NCI-H524 (cell line): Measurements from ENCODE around the gene ATRN.
"Not testable (repeated sequence)": the region's sequence is repeated elsewhere in the genome, so short reads cannot be mapped to it uniquely, and the experiment has no call there.

Experiments
- DNase-seq, 2 experiments: peaks; one replicate each; lab custom pipeline; 2025; lab: John Stamatoyannopoulos, UW

The ATRN gene

DNA sequence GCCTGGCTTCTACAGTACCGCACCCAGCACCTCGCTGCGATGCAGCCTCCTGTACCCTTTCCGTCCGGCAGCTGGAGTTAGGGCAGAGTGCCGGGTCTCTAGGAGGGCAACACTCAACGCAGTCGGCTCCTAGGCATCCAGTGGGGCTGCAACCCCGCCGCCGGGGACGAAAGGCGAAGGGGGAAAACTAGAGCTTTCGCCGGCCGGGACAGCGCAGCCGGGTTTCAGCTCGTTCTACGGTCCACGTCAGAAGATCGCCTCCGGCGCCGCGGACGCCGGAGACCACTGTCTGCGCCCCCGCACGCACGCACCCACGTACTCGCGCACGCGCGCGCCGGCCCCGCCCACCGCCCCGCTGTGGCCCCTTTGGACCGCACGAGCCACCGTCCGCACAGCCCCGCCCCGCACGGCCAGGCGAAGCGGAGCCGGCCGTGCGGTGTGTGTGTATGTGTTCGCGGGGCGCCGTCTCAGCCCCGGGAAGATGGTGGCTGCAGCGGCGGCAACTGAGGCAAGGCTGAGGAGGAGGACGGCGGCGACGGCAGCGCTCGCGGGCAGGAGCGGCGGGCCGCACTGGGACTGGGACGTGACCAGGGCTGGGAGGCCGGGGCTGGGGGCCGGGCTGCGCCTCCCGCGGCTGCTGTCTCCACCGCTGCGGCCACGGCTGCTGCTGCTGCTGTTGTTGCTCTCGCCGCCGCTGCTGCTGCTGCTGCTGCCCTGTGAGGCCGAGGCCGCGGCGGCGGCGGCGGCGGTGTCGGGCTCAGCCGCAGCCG, at the start of gene ATRN:
Gene ATRN (plus strand): TSS at position 392 of the 770 bp plus-strand sequence. CDS start 90 bp downstream, at position 482.
- peak; percentile 59 to 88 for DNase-seq

DNA sequence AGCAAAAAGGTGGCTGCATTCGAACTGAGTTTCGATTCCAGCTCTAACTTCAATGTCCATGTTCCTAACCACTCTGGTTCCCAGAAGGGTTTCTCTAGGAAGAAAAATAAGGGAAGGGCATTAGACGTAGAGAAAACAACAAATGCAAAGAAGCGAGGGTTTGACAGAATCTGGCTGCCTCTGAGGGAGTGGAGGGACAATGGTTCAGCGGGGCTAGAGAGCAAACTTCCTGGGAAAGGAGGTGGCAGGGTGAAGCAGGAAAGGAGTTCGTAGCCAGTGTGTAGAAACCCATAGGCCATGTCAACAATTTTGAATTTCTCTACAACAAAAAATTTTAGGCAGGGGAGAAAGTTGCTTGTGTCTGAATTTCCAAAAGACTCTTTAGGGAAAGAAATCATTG, 48.8 kb upstream of the ATRN start:
- DNase-seq, result no peak

DNA sequence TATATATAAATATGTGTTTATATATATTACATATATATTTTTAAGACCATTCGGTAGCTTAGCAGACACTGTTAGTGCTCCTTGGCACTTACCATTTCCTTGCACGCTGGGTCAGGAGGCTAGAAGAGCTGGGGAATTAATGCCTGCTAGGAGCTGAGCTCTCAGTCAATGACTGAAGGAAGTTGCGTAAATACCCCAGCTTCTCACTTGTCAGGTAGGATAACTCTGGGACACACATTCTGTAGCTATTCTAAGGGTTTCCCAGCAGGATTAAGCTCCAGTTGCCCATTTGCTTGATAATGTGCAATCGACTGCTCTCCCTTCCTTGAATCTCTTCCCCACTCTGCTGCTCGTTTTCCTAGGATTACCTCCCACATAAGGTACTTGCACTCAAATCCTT, 47.7 kb upstream of the ATRN start:
- DNase-seq, result no peak

DNA sequence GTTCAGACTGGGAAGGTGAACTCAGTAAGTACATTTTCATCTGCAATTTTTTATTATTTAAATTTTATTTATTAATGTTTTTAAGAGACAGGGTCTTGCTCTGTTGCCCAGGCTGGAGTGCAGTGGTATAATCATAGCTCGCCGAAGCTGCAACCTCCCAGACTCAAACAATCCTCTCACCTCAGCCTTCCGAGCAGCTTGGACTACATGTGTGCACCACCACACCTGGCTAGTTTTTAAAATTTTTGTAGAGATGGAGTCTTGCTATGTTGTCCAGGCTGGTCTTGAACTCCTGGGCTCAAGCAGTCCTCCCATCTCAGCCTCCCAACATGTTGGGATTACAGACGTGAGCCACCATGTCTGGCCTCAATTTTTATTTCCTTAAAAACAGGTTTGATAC, 44.1 kb upstream of the ATRN start:
- DNase-seq, result not testable (repeated sequence)

DNA sequence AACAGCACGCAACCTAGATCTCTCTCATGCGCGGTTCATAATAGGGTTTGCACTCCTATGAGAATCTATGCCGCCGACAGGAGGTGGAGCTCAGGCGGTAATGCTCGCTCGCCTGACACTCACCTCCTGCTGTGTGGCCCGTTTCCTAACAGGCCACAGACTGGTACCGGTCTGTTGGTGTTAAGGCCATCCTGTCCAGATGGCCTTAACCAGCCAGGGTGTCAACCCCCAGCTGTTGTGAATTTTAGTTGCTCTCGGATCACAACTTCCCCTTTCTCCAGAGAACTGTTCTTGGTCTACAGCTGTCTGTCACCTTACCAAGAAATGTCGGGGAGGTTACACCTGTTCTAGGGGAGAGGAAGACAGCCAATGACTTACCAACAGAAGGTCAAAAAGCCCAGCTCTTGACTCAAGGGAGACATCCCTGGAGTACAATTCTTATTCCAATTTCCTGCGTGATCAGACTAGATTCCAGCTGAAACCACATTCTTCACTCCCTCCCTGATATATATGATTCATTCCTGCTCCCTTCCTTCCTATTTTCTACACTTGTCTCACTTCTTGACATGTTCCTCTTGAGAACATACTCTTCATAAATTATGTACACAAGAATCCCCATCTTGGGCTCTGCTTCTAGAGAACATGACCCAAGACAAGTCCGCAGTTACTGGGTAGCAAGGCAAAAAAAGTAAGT, 40.3 kb upstream of the ATRN start:
- peak; percentile 19 to 67 for DNase-seq

DNA sequence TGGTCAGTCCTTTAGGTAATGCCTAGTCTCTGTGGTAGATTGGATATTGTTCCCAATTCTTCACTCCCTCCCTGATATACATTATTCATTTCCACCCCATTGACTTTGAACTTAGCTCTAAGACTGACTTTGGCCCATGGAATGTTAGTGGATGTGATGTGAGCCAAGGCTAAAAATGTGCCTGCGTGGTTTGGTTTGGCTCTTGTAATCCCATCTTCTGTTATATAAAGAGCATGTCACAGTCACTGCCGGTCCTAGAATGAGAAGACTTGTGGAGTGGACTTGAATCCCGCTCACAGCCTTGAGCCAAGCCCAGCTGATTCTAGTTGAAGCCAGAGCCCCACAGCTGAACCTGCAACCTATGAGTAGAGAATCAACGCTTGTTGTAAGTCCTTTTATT, 39.7 kb upstream of the ATRN start:
- no peak for DNase-seq

DNA sequence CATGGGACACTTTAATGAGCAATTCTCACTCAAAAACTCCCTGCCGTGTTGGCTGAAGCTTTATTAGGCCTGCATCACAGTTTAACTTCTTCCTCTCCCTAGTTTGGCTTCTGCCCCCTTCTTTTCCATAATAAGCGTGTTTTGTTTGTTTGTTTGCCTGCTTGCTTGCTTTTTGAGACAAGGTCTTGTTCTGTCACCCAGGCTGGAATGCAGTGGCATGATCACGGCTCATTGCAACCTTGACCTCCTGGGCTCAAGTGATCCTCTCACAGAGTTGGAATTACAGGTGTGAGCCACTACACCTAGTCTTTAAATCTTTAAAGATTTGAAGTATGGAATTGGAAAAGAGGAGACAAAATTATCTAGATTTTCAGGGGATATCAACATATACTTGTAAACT, 38.0 kb upstream of the ATRN start:
- no peak for DNase-seq

DNA sequence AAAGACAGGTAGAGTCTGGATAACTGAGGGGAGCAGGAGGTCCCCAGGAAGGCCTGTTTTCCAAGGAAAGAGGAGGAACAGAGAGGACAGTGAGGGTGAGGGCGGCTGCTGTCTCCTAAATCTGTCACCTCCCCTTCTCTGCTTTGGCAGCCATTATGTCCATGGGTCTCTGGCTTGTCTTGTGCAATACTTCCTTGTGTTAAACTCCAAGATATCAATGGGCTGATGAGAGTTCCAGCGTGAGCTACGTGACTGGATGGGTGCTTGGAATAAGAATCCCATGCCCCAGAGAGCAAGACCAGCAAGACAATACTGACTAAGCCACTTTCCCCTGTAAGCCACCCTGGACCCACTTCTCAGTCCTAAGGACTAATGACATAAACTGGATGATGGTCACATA, 37.1 kb upstream of the ATRN start:
- no peak for DNase-seq

DNA sequence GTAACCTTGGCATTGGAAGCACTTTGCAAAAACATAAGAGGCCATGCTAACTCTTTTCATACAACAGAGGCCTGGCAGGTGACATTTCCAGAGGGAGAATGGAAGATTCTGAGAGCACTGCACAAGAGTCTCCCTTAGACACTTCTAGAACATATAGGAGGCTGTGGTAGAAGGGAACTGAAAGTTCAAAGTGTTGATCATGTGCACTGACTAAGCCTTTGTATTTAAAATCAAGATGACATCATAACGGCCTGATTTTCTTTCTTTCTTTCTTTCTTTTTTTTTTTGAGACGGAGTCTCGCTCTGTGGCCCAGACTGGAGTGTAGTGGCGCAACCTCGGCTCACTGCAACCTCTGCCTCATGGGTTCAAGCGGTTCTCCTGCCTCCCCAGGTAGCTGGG, 36.6 kb upstream of the ATRN start:
- no peak for DNase-seq

DNA sequence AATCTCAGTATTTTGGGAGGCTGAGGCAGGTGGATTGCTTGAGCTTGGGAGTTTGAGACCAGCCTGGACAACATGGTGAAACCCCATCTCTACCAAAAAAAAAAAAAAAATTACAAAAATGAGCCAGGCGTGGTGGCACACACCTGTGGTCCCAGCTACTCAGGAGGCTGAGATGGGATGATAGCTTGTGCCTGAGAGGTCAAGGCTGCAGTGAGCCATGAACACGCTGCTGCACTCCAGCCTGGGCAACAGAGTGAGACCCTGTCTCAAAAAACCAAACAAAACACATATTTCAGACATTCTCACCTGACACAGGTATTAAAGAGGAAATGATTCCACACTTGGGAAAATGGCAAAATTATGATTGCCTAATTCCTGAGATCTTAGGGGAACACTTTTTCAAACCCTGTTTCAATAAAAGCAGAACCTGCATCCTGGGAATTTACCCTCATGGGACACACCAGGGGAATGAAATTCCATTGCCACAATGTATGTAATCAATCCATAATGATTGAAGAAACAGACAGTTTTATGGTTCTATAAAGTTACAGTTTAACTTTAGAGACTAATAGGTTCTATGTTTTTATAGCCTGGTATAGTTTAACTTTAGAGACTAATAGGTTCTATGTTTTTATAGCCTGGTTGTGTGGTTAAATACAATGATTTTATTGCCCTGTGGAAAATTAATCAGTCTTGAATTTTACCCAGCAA, 33.8 kb upstream of the ATRN start:
- DNase-seq, result no peak

DNA sequence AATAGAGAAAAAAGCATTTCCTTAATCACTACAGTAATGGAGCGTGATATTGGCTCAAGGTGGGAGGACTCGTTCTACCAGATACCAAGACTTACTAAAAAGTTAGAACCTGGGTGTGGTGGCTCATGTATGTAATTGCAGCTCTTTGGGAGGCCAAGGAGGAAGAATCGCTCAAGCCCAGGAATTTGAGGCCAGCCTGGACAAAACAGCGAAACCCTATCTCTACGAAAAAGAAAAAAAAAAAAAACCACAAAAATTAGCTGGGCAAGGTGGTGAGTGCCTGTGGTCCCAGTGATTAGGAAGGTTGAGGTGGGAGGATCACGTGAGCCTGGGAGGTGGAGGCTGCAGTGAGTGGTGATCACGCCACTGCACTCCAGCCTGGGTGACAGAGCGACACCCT, 24.0 kb upstream of the ATRN start:
- DNase-seq, result no peak

DNA sequence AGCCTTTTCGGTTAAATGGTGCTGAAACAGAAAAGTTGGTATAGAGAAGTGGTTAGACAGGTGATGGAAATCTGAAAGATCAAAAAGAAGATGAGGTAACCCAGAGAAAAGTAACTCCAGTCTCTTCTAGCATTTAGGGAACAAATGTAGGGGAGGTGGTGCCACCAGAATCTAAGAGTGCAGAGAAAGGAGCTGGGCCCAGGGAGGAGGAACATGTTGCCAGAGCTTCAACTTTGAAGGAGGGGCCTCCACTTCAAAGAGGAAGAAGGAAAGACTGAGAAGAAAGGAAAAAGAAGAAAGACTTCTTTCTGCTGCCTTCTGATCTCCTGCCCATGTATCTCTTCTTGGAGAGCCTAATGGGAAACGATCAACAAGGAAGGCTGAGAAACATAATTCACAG, 23.5 kb upstream of the ATRN start:
- DNase-seq, result no peak

DNA sequence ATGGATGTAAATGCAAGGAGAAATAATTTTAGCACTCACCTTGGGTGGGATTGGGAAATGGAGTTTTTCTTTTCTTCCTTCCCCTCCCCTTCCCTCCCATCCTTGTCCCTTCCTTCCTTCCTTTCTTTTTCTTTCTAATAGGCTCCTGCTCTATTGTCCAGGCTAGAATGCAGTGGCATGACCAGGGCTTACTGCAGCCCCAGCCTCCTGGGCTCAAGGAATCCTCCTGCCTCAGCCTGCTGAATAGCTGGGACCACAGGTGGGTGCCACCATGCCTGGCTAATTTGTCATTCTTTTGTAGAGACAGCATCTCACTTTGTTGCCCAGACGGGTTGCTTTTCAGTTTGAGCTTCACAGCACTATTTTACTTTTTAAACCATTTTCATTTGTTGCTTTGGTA, 21.5 kb upstream of the ATRN start:
- DNase-seq, result no peak

DNA sequence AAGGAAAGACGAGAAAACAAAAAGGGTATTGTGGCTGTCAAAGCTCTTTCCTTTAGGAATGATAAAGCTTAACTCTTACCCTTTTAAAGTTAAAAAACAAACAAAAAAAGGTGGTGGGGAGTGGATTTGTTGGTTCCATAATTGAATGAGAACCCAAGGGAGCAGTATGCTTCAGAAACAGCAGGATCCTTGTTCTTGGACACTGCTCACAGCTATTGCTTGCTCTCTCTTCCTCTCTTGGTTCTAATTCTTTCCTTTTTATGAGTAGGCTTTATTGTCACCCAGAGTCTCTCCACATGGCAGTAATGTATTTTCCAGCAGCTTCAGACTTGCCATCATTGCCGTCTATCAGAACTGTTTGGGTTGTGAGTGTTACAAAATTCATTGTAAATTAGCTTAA, 18.7 kb upstream of the ATRN start:
- no peak for DNase-seq

DNA sequence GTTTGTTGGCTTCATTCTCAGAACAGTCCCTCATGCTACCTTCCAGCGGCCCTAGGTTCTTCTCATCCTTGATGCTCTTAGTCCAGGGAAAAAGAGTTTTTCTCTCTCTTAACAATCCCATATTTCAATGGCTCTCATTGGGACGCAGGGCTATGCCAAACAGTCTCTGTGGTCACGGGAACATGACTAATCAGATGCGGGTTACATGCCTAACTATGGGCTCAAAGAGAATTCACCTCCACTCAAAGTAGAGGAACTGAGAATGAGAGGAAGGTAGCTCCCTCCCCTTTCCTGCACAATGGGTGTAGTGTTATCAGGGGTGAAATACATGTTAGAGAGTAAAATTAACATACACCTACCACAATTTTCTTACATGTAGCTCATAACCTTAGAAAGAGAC, 18.1 kb upstream of the ATRN start:
- DNase-seq, result no peak

DNA sequence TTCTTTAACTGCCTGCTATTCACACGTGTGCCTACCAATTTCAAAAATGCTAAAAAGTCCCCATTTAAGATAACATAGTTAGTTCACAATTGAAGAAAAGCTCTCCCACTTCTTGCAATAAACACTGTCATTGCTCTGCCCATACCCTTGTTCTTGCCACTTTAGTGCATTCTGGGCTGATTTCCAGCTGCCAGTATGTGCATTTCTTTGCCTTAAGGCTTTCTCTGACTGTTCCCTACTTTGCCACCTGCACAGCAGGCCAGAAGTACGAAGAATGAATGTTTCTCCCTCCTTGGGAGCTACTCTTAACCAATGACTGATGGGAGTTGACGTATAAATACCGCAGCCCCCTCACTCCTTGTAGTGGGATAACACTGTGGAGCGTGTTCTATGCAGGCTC, 16.0 kb upstream of the ATRN start:
- DNase-seq, result no peak

DNA sequence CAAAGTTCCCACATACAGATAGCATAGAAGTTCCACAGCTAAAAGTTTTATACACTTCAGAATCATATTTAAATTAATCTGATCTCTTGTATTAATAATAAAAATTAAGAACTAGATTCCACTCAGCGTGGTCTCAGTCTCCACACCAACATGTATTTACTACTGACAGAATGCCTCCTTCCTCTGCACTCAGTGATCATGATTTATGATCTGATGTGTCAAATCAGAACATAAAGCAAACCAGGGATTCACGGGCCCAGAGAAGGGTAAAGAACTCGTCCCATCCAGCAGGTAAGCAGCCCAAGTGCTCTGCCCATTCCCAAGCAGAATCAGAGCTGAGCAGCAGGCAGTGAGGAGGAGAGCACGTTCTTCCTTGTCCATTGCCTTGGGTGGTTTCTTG, 14.2 kb upstream of the ATRN start:
- DNase-seq, result no peak

DNA sequence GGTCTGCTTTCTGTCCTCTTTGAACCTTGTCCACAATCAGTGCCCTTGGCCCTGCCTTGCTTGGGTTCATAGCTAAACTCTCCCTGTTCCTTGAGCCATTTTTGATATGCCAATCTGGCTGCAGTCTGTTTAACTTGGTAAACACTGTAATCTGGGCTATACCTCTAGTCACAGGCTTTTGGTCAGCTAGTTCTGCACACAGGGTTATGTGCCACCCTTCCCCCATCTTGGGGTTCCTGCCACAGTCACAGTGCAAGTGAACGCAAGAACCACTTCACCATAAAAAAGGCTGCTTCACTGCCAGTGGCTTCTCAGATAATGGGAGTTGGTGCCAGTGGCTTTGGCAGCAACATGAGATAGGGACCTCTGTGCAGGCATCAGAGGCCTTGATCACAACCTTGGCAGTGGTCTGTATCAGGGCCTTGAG, 10.9 kb upstream of the ATRN start:
- no peak for DNase-seq

DNA sequence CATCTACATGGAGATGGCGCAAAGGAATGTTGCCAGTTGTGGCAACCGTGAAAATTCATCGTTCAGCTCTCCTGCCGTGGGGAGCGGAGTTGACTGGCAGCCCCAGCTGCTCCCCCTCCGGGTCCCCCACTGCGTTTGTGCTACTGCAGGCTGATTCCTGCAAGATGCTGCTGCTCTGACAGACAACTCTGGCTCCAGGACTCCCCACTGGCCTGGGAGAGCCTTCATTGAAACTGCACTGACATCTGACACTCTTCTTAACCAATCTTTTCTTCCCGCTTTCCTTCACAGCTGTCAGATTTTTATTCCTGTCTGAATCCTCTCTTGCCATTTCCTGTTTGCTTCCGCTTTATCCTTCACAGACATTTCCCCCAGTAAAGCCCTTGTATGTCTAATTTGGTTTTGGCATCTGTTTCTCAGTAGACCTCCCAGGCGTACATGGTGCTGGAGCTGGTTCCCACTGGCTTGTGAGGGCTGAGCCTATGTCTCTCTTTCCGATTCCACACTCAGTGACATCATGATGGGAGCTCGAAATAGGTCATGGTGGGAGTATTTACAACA, 9.5 kb upstream of the ATRN start:
- DNase-seq, result peak in 1 of 2 experiments; percentile 50

DNA sequence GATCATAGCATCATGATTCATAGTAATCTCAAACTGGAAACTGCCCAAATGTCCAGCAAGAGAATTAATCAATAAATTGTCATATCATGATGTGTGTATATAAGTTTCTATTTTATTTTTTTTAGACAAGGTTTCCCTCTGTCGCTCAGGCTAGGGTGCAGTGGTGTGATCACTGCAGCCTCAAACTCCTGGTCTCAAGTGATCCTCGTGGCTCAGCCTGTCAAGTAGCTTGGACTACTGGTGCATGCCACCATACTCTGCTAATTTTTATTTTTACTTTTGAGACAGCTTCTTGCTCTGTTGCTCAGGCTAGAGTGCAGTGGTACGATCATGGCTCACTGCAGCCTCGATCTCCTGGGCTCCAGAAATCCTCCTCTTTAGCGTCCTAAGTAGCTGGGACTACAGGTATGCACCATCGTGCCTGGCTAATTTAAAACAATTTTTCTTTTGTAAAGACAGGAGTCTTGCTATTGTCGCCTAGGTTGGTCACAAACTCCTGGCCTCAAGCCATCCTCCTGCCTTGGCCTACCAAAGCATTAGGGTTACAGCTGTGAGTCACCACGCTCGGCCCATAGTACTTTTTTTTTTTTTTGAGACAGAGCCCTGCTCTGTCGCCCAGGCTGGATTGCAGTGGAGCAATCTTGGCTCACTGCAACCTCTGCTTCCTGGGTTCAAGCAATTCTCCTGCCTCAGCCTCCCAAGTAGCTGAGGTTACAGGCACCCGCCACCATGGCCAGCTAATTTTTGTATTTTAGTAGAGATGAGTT, 8.7 kb upstream of the ATRN start:
- no peak for DNase-seq

DNA sequence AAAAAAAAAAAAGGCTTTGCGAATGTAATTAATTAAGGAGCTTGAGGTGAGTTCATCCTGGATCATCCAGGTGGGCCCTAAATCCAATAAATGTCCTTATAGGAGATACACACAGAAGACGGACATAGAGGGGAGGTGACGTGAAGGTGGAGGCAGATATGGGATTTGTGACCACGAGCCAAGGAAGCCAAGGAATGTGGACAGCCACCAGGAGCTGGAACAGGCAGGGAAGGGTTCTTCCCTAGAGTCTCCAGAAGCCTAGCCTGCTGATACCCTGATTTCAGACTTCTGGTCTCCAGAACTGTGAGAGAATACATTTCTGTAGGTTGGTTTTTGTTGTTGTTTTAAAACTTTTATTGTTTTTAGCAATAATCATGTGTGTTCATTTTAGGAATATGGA, 6.7 kb upstream of the ATRN start:
- DNase-seq, result no peak

DNA sequence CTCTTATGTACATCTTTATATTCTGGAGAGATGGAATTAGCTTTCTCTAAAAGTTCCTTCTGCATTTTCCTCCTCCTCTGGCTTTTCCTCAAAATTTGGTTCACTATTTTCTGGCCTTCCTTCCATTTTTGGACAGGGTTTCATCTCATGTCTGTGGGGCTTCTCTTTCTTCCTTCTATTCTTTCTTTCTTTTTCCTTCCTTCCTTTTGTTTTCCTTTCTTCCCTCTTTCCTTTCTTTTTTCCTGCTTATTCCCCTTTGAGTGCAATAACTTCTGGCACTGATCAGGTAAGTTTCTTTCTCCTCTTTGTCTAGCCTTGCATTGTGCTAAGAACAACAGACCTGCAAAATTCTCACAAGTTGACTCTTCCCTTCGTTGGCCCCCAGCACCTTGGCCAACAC, 5.5 kb upstream of the ATRN start:
- DNase-seq, result no peak
